HFFc6 (cell line): ENCODE results near the gene SYNPO2. TPM values are rescaled to one million over a fixed set of nuclear protein-coding genes. Genes with fewer than 3 reads are reported as not detected.
"Not testable (repeated sequence)": the region's sequence is repeated elsewhere in the genome, so short reads cannot be mapped to it uniquely, and the experiment has no call there.

Experiments used
- DNase-seq: peaks from one replicate; pipeline ENCODE4 v3.0.0-alpha.2; 2018
- H3K27ac Mint-ChIP-seq: 2 replicates; pipeline ENCODE4 v1.8.0; 2020; ENCODE audit warnings: mild to moderate bottlenecking, mixed read lengths
- H3K27me3 Mint-ChIP-seq: 2 replicates; pipeline ENCODE4 v1.8.0; 2021; ENCODE audit warnings: mild to moderate bottlenecking, moderate library complexity, mixed read lengths; ENCODE audit not compliant: insufficient read depth
- H3K36me3 Mint-ChIP-seq: 2 replicates; pipeline ENCODE4 v1.8.0; 2021; ENCODE audit warnings: low read depth, mixed read lengths
- H3K4me1 Mint-ChIP-seq: 2 replicates; pipeline ENCODE4 v1.8.0; 2020; ENCODE audit warnings: low read depth, mixed read lengths
- H3K4me3 Mint-ChIP-seq: 2 replicates; pipeline ENCODE4 v1.8.0; 2020; ENCODE audit warnings: mild to moderate bottlenecking, moderate library complexity, mixed read lengths
- H3K9me3 Mint-ChIP-seq: 2 replicates; pipeline ENCODE4 v1.8.0; 2020; ENCODE audit warnings: mild to moderate bottlenecking, mixed read lengths
- total RNA-seq, 6 experiments: library from RNA; stranded (reverse); fragmentation: NEBNext Ultra II Directional; extraction: Animal tissue kit (Norgen Biotek cat#: 25700); gene quantifications; 2 replicates in 1 of 6; 3 replicates in 5 of 6; pipeline ENCODE4 v1.2.3, GENCODE V29; 2021
- TF ChIP-seq, protein P1 (sequence below): fragments of 200-600 bp; sonication (generic); IDR thresholded peaks from 2 replicates; pipeline ENCODE4 v1.5.0; 2021; ENCODE audit warnings: antibody characterized with exemption, mild to moderate bottlenecking

Gene SYNPO2
- total RNA-seq, 6 experiments from 2014 or later, result 11.6 to 36.7 (median 12.0) TPM

- Mint-ChIP-seq H3K4me1 (peaks cover 65% of the 10 kb centered on the region), H3K9me3 (no peaks in the 10 kb centered on the region), H3K27me3 (no peaks in the 10 kb centered on the region), H3K27ac (no peak overlapping the region), H3K4me3 (no peak overlapping the region), H3K36me3 (no peaks in the 10 kb centered on the region)
- no peak for DNase-seq
- TF ChIP-seq, protein P1, sequence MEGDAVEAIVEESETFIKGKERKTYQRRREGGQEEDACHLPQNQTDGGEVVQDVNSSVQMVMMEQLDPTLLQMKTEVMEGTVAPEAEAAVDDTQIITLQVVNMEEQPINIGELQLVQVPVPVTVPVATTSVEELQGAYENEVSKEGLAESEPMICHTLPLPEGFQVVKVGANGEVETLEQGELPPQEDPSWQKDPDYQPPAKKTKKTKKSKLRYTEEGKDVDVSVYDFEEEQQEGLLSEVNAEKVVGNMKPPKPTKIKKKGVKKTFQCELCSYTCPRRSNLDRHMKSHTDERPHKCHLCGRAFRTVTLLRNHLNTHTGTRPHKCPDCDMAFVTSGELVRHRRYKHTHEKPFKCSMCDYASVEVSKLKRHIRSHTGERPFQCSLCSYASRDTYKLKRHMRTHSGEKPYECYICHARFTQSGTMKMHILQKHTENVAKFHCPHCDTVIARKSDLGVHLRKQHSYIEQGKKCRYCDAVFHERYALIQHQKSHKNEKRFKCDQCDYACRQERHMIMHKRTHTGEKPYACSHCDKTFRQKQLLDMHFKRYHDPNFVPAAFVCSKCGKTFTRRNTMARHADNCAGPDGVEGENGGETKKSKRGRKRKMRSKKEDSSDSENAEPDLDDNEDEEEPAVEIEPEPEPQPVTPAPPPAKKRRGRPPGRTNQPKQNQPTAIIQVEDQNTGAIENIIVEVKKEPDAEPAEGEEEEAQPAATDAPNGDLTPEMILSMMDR, result no peak
Observed at GRCh38 chr4:118999919-119000318, 111.3 kb downstream of the SYNPO2 start.

DNA sequence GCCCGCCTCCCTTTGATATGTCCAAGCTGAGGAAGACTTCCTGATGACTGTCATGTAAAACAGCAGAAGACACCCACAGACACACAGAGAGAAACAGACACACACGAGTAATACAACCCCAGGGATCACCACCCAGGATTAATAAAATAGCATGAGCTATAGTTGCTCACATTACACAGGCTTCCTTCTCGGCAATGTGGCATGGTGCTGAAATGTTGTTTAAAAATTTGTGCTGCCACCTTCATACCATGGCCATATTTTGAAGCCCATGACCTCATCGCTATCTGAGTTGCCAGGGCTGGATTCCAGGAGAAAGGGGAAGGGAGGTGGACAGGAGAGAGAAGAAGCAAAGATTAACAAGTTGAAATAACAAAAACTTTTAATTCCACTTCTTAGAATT, 111.7 kb downstream of the SYNPO2 start:
- DNase-seq, result no peak
- no peaks in the 10 kb centered on the region for H3K27me3 Mint-ChIP-seq
- TF ChIP-seq, protein P1, result no peak
- H3K27ac Mint-ChIP-seq, result peak overlapping the region; percentile 9; the same call in 1 of the 2 replicates
- no peaks in the 10 kb centered on the region for H3K36me3 Mint-ChIP-seq
- H3K9me3 Mint-ChIP-seq, result no peaks in the 10 kb centered on the region
- H3K4me3 Mint-ChIP-seq, result no peak overlapping the region
- H3K4me1 Mint-ChIP-seq, result peaks cover 60% of the 10 kb centered on the region

DNA sequence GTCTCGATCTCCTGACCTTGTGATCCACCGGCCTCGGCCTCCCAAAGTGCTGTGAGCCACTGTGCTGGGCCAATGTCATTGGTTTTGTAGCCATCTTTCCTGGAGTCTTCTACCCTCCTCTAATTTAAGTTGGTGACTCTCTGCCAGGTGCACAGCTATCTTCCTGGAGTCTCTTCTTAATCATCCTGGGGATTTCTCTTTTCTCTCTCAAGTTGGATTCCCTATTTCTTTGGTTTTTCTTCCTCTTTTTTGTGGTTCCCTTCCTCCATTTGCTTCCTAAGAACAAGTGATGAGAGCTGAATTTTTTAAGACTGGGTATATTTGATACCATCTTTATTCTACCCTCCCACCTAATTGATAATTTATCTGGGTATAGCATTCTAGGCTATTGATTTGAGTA, 113.8 kb downstream of the SYNPO2 start:
- TF ChIP-seq, protein P1, result no peak
- H3K36me3 Mint-ChIP-seq, result no peaks in the 10 kb centered on the region
- DNase-seq, result no peak
- peaks cover 46% of the 10 kb centered on the region for H3K4me1 Mint-ChIP-seq
- H3K4me3 Mint-ChIP-seq, result no peak overlapping the region
- no peaks in the 10 kb centered on the region for H3K9me3 Mint-ChIP-seq
- H3K27me3 Mint-ChIP-seq, result no peaks in the 10 kb centered on the region
- H3K27ac Mint-ChIP-seq, result no peak overlapping the region

DNA sequence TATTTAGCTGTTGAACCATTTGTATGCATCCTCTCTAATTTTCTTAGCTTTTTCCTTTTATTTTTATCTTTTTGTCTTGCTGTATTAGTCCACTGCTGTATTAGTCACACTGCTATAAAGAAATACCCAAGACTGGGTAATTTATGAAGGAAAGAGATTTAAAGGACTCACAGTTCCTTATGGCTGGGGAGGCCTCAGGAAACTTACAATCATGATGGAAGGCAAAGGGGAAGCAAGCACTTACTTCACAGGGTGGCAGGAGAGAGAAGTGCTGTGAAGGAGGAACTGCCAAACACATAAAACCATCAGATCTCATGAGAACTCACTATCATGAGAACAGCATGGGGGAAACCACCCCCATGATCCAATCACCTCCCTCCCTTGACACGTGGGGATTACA, 114.3 kb downstream of the SYNPO2 start:
- not testable (repeated sequence) for H3K9me3 Mint-ChIP-seq, DNase-seq, H3K27me3 Mint-ChIP-seq, H3K36me3 Mint-ChIP-seq, H3K4me3 Mint-ChIP-seq
- Mint-ChIP-seq H3K4me1 (peaks cover 40% of the 10 kb centered on the region), H3K27ac (peak overlapping the region; percentile 45)

DNA sequence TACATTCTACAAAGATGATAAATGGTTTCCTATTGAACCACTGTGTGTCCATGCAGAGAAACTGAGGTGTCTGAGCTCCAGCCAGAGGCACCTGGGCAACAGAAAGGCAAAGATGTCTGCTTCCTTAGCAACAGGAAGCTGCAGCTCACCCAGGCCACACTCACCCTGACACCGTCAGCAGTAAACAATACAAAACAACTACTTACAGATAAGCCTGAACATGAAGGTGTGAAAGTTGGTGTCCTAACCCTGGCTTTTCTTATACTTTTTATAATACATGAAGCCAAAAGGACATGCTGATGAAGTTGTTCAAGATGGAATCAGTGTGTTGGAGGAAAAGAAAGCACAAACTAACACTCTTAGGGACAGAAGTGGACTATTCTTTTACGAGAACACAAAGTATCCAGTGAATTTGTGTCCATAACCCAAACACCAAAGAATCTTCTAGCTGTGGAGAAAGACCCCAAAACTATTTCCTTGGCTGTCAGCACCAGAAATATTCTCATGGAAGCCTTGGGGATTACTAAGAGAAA, 117.3 kb downstream of the SYNPO2 start:
- no peak overlapping the region for H3K4me3 Mint-ChIP-seq
- no peak overlapping the region for H3K27ac Mint-ChIP-seq

GRCh38 chr4:119008761-119009160, 120.1 kb downstream of the SYNPO2 start:
- TF ChIP-seq, protein P1, result no peak
- no peaks in the 10 kb centered on the region for H3K9me3 Mint-ChIP-seq
- no peak for DNase-seq
- no peak overlapping the region for H3K27ac Mint-ChIP-seq
- no peaks in the 10 kb centered on the region for H3K36me3 Mint-ChIP-seq
- peaks cover under 1% of the 10 kb centered on the region; the same call in 1 of the 2 replicates for H3K4me1 Mint-ChIP-seq
- no peak overlapping the region for H3K4me3 Mint-ChIP-seq
- H3K27me3 Mint-ChIP-seq, result peaks cover 1% of the 10 kb centered on the region; the same call in 1 of the 2 replicates

More for the DNA sequence above, 117.3 kb downstream of the SYNPO2 start:
- Mint-ChIP-seq H3K9me3 (no peaks in the 10 kb centered on the region), H3K36me3 (no peaks in the 10 kb centered on the region), H3K27me3 (peaks cover 1% of the 10 kb centered on the region; the same call in 1 of the 2 replicates), H3K4me1 (peaks cover 15% of the 10 kb centered on the region)
- DNase-seq, result no peak
- TF ChIP-seq, protein P1, result no peak

- DNase-seq, H3K4me1 Mint-ChIP-seq, H3K27ac Mint-ChIP-seq, H3K4me3 Mint-ChIP-seq, H3K9me3 Mint-ChIP-seq, H3K36me3 Mint-ChIP-seq, H3K27me3 Mint-ChIP-seq: not testable (repeated sequence)
Observed at GRCh38 chr4:119010221-119010620, 121.6 kb downstream of the SYNPO2 start.
